Fibroblast of lung (primary cell): ENCODE measurements around the gene PTPRF. TPM values are rescaled to one million over a fixed set of nuclear protein-coding genes. Genes with fewer than 3 reads are reported as not detected.

ENCODE experiments used
- DNase-seq, 2 donors: peaks; one replicate each; pipeline versions ENCODE4 v3.0.0 to v3.0.0-alpha.2; 2010; ENCODE audit warnings: low read depth in 2 of 2
- H2AFZ ChIP-seq: 2 replicates; pipeline ENCODE4 v1.5.1; 2012; ENCODE audit warnings: low read length, control low read depth, inconsistent platforms
- H3K27ac ChIP-seq: 2 replicates; pipeline ENCODE4 v1.5.1; 2011; ENCODE audit warnings: low read length, control low read depth; ENCODE audit not compliant: insufficient read depth
- H3K27me3 ChIP-seq: 2 replicates; pipeline ENCODE4 v1.5.1; 2011; ENCODE audit warnings: mild to moderate bottlenecking, low read length; ENCODE audit not compliant: control insufficient read depth, insufficient read depth
- H3K36me3 ChIP-seq: 2 replicates; pipeline ENCODE4 v1.5.1; 2011; ENCODE audit warnings: low read length; ENCODE audit not compliant: control insufficient read depth, insufficient read depth
- H3K4me1 ChIP-seq: 2 replicates; pipeline ENCODE4 v1.5.1; 2011; ENCODE audit warnings: low read length; ENCODE audit not compliant: control insufficient read depth, insufficient read depth; ENCODE audit errors: extremely low read depth
- H3K4me2 ChIP-seq: 2 replicates; pipeline ENCODE4 v1.5.1; 2011; ENCODE audit warnings: low read length, control low read depth; ENCODE audit not compliant: insufficient read depth; ENCODE audit errors: extremely low read depth
- H3K4me3 ChIP-seq, 4 experiments: fragments of 200-600 bp in 1 of 4; sonication (generic) in 1 of 4; replicated peaks in 1 of 4; 2 replicates each; pipeline ENCODE4 v1.5.1; 2011 to 2016; ENCODE audit warnings: low read length in 4 of 4, low read depth in 3 of 4, mild to moderate bottlenecking in 3 of 4, control low read depth in 2 of 4, inconsistent platforms in 1 of 4, mixed read lengths in 1 of 4; ENCODE audit not compliant: insufficient read depth in 1 of 4; ENCODE audit errors: control extremely low read depth in 1 of 4
- H3K79me2 ChIP-seq: 2 replicates; pipeline ENCODE4 v1.5.1; 2012; ENCODE audit warnings: mild to moderate bottlenecking, low read length, inconsistent platforms; ENCODE audit not compliant: control insufficient read depth, insufficient read depth
- H3K9ac ChIP-seq: 2 replicates; pipeline ENCODE4 v1.5.1; 2011; ENCODE audit warnings: mild to moderate bottlenecking, low read length, control low read depth; ENCODE audit not compliant: insufficient read depth
- H3K9me3 ChIP-seq: 2 replicates; pipeline ENCODE4 v1.5.1; 2012; ENCODE audit warnings: low read depth, low read length; ENCODE audit not compliant: control insufficient read depth, insufficient read depth
- H4K20me1 ChIP-seq: 2 replicates; pipeline ENCODE4 v1.5.1; 2011; ENCODE audit warnings: low read length; ENCODE audit not compliant: control insufficient read depth, insufficient read depth; ENCODE audit errors: extremely low read depth
- EZH2 ChIP-seq: IDR thresholded peaks from 2 replicates; pipeline ENCODE4 v1.5.1; 2012; ENCODE audit warnings: low read length, control low read depth, mild to moderate bottlenecking; ENCODE audit errors: missing control alignments
- polyA plus RNA-seq, 2 donors: library from polyadenylated mRNA; depleted of rRNA in 1 of 2; stranded (reverse) in 1 of 2; unstranded in 1 of 2; fragments of >200 nt; gene quantifications; 2 replicates each; pipeline ENCODE4 v1.2.1, GENCODE V29; 2011 to 2012; ENCODE audit warnings: missing spikeins in 1 of 2
- total RNA-seq: library from RNA; depleted of rRNA; stranded (reverse); fragments of >200 nt; gene quantifications from 2 replicates; pipeline ENCODE4 v1.2.1, GENCODE V29; 2014
- TF ChIP-seq, protein P1 (sequence below), 2 donors: IDR thresholded peaks in 1 of 2; conservative IDR thresholded peaks in 1 of 2; 1 replicate in 1 of 2; 2 replicates in 1 of 2; pipeline ENCODE4 v1.5.1; 2011 to 2012; ENCODE audit warnings: low read length in 2 of 2, control low read depth in 1 of 2, inconsistent platforms in 1 of 2, low read depth in 1 of 2, mild to moderate bottlenecking in 1 of 2

The PTPRF gene
- total and polyA plus RNA-seq, 2 donors (not counting 1 experiment from before 2014, with no cell fraction given): 45.2 to 52.0 TPM

DNA sequence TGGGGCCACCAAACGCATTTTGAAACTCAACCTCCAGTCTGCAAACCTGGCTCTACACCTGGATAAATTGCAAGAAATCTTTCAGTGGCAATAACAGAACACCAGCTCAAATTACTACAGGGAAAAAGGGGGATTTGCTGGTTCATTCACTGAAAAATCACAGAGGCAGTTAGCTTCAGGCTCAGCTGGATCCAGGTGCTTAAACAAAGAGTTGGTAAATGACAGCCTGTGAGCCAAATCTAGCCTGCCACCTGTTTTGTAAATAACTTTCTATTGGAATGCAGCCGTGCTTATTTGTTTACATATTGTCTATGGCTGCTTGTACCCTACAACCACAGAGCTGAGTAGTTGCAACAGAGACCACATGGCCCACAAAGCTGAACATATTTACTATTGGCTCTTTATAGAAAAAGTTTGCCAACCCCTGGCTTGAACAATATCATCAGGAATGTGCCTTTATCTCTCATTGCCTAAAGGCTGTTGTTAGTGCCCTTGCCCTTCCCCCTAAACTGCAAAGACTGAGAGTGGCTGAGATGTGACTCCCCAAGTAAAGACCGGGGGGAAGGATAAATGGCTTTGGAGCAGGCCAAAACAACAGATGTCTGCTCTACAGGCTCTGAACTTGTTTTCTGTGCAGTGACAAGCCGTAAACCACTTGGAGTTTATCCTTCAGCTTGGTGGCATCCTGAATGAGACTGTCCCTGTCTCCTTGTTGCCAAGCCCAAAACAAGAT is 21.5 kb upstream of the PTPRF start:
- no peaks in the 10 kb centered on the region for H4K20me1 ChIP-seq
- H3K36me3 ChIP-seq: no peaks in the 10 kb centered on the region
- H3K4me2 ChIP-seq: no peak overlapping the region
- no peaks in the 10 kb centered on the region for H3K9me3 ChIP-seq
- H2AFZ ChIP-seq: no peak overlapping the region
- no peaks in the 10 kb centered on the region for H3K79me2 ChIP-seq
- H3K4me1 ChIP-seq: no peaks in the 10 kb centered on the region
- TF ChIP-seq EZH2: no peak
- H3K27ac ChIP-seq: no peak overlapping the region
- no peaks in the 10 kb centered on the region for H3K27me3 ChIP-seq
- DNase-seq: no peak
- H3K4me3 ChIP-seq: no peak overlapping the region
- H3K9ac ChIP-seq: no peak overlapping the region

DNA sequence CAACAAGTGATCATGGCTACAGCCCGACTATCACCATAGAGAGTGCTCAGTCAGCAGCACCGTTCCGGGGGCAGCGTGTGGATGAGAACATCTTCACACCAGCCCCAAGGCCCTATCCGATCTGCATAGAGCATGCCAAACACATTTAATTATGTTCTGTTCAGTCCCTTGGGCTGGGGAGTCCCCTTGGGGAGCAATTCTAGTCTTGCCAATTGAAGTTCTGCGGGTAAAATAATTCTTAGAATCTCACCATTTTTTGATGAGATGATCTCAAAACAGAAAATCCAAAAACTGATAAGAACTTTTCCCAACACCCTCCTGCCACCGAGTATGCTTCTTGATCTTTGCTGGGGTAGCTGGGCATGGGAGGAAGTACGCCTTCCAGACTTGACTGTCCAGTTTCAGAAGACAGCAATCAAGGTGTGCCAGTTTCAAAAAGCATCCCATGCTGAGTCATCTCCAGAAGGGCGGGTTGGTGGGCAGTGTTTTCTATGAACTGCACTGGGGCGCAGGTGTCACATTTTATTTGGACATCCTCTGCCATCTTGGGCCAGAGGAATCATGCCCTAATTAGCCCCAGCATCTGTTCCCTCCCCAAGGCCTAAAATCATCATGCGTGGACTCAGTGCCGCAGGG is 20.8 kb upstream of the PTPRF start:
- no peaks in the 10 kb centered on the region for H3K9me3 ChIP-seq
- no peaks in the 10 kb centered on the region for H4K20me1 ChIP-seq
- H3K4me3 ChIP-seq: no peak overlapping the region
- H3K27me3 ChIP-seq: no peaks in the 10 kb centered on the region
- no peak overlapping the region for H3K4me2 ChIP-seq
- no peaks in the 10 kb centered on the region for H3K4me1 ChIP-seq
- H3K36me3 ChIP-seq: no peaks in the 10 kb centered on the region
- no peak overlapping the region for H3K27ac ChIP-seq
- no peak overlapping the region for H2AFZ ChIP-seq
- no peaks in the 10 kb centered on the region for H3K79me2 ChIP-seq
- TF ChIP-seq, protein P1, sequence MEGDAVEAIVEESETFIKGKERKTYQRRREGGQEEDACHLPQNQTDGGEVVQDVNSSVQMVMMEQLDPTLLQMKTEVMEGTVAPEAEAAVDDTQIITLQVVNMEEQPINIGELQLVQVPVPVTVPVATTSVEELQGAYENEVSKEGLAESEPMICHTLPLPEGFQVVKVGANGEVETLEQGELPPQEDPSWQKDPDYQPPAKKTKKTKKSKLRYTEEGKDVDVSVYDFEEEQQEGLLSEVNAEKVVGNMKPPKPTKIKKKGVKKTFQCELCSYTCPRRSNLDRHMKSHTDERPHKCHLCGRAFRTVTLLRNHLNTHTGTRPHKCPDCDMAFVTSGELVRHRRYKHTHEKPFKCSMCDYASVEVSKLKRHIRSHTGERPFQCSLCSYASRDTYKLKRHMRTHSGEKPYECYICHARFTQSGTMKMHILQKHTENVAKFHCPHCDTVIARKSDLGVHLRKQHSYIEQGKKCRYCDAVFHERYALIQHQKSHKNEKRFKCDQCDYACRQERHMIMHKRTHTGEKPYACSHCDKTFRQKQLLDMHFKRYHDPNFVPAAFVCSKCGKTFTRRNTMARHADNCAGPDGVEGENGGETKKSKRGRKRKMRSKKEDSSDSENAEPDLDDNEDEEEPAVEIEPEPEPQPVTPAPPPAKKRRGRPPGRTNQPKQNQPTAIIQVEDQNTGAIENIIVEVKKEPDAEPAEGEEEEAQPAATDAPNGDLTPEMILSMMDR (conservative IDR thresholded peaks at IDR 0.05 in 1 of 2, IDR thresholded peaks at IDR 0.05 in 1 of 2; ENCODE audit: low read depth in 1 of 2, low read length in 2 of 2): no peak
- no peak for TF ChIP-seq EZH2
- H3K9ac ChIP-seq: no peak overlapping the region
- DNase-seq: no peak

DNA sequence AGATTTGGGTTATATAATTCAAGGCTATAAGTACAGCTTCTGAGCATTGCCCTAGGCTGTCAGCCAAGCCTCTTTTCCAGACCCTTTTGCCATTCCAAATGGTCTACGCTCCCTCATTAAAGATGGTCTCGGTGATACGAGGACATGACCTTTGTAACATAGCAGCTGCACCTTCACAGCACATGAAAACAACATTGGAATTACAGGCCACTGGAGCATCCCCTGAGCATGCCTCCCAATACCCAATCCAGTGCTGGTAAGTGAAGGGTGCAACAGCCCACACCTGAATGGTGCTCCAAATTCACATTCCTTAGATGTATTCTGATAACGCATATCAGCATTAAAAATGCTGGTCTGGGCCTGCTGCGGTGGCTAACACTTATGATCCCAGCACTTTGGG is 20.1 kb upstream of the PTPRF start:
- Histone ChIP-seq H3K4me2 (no peak overlapping the region), H3K79me2 (no peaks in the 10 kb centered on the region), H3K4me1 (no peaks in the 10 kb centered on the region), H3K36me3 (no peaks in the 10 kb centered on the region), H3K9me3 (no peaks in the 10 kb centered on the region), H3K9ac (no peak overlapping the region), H3K4me3 (no peak overlapping the region), H4K20me1 (no peaks in the 10 kb centered on the region), H3K27me3 (no peaks in the 10 kb centered on the region), H3K27ac (no peak overlapping the region), H2AFZ (no peak overlapping the region)
- TF ChIP-seq EZH2: no peak
- TF ChIP-seq, protein P1 (conservative IDR thresholded peaks at IDR 0.05 in 1 of 2, IDR thresholded peaks at IDR 0.05 in 1 of 2; ENCODE audit: low read depth in 1 of 2, low read length in 2 of 2): no peak
- no peak for DNase-seq
